GM21360 (cell line): ENCODE results near the gene EBNA1BP2.
A peak's percentile ranks its signal among the peaks of the same experiment; 100 is the strongest.
"Not testable (repeated sequence)": the region's sequence is repeated elsewhere in the genome, so short reads cannot be mapped to it uniquely, and the experiment has no call there.

Source experiments
- ATAC-seq: cut with Tn5 transposase; IDR thresholded peaks from one replicate; pipeline ENCODE4 v1.9.1; 2021; ENCODE audit warnings: mild to moderate bottlenecking, moderate library complexity; ENCODE audit not compliant: unreplicated experiment

Gene EBNA1BP2, protein sequence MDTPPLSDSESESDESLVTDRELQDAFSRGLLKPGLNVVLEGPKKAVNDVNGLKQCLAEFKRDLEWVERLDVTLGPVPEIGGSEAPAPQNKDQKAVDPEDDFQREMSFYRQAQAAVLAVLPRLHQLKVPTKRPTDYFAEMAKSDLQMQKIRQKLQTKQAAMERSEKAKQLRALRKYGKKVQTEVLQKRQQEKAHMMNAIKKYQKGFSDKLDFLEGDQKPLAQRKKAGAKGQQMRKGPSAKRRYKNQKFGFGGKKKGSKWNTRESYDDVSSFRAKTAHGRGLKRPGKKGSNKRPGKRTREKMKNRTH

DNA sequence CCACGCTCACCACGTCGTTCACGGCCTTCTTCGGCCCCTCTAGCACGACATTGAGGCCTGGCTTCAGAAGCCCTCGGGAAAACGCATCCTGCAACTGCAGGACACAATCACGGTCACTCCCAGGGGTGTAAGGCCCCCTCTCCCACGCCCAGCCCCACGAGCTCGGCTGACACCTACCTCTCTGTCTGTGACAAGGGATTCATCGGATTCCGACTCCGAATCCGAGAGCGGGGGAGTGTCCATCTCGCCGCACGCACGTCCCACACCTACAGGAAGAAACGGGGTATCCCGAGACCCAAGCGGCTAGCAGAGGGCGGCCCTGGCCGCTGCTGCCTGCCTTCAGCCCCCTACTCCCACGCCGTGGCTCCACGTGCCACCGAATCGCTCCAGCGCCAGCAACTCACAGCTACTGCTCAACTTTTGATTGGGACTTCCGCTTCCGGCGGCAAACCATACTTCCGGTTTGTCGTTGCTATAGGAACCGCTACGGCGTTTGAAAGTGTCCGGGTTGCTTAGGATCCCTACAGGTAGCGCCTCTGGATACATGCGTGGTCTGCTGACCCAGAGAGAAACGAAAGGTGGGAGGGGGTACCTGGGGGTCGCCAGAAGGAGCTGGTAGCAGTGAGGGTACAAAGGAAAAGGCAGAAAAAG, at the start of gene EBNA1BP2, which contains the start of gene CFAP57:
Gene EBNA1BP2, minus strand, starts transcription at position 415 of the 651 bp plus-strand sequence. Its CDS starts 172 bp downstream, at position 243.
Gene CFAP57, plus strand, starts transcription at position 455 of the 651 bp plus-strand sequence. CDS start 424 bp downstream, outside the sequence.
- peak; percentile 89 for ATAC-seq

- ATAC-seq, result no peak
These were observed 49.7 kb upstream of the EBNA1BP2 start for GRCh38 chr1:43221797-43222196.

GRCh38 chr1:43220905-43221778, 49.1 kb upstream of the EBNA1BP2 start:
- ATAC-seq, result peak; percentile 48

- no peak for ATAC-seq
These were observed 45.7 kb upstream of the EBNA1BP2 start for GRCh38 chr1:43217747-43218146.

DNA sequence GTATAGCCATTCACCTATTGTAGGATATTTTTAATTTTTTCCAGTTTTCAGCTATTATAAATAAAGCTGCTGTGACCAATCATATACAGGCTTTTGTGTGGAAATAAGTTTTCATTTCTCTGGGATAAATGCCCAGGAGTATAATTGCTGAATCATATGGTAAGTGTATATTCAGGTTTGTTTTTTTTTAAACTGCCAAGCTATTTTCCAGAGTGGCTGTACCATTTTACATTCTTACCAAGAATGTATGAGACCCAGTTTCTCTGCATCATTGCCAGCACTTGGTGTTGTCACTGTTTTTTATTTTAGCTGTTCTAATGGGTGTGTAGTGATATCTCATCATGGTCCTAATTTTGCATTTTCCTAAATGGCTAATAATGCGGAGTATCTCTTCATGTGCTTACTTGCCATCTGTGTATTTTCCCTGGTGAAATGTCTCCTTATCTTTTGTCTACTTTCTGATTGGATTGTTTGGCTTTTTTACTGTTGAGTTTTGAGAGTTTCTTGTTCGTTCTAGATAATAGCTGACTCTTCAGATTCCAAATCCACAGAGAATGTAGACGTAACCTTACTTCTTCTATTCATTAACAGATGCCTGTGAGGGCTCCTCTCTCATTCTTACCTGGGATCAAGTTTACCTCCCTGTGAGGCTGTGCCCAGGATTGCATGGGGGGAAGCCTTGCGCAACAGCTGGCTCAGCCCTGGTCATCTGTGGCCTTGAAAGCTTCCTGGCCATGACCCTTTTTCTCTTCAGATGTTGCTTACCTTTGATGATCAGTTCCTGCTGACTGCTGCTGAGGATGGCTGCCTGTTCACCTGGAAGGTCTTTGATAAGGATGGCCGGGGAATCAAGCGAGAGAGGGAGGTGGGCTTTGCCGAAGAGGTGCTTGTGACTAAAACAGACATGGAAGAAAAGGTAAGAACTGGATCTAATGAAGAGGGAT, 42.7 kb upstream of the EBNA1BP2 start:
- ATAC-seq, result no peak

GRCh38 chr1:43208277-43208676, 36.2 kb upstream of the EBNA1BP2 start:
- not testable (repeated sequence) for ATAC-seq

- ATAC-seq, result no peak
These were observed 35.3 kb upstream of the EBNA1BP2 start for GRCh38 chr1:43207229-43207853.

GRCh38 chr1:43206600-43207228, 34.6 kb upstream of the EBNA1BP2 start:
- no peak for ATAC-seq

DNA sequence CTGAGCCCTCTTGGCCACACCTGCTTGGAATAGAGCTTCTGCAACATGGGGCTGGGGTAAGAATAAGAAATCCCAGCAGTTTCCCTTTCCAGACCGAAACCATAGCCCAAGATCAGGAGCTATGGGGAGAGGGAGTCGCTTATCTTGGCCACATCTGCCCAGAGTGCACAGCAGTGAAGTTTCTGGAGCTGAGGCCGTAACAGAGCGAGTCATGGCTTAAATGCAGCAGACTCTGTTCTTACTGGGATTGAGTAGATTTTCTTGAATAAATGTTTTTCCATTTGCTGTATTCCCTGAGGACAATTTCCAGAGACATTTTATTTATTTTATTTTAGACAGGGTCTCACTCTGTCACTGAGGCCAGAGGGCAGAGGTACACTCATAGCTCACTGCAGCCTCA, 33.6 kb upstream of the EBNA1BP2 start:
- ATAC-seq, result no peak

- no peak for ATAC-seq
These were observed 32.3 kb upstream of the EBNA1BP2 start for GRCh38 chr1:43204394-43204793.

DNA sequence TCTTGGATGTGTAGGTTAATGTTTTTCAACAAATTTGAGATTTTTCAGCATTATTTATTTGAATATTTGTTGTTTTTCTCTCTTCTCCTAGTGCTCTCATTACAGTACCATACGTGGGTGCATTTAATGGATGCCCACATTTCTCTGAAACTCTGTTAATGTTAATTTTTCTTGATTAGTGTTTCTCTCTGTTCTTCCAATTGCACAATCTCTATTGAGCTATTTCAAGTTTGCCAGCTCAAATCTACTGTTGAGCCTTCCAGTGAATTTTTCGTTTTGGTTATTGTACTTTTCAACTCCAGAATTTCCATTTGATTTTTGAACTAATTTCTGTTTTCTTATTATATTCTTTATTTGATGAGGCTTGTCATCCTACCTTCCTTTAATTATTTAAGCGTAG, 31.8 kb upstream of the EBNA1BP2 start:
- ATAC-seq, result no peak

DNA sequence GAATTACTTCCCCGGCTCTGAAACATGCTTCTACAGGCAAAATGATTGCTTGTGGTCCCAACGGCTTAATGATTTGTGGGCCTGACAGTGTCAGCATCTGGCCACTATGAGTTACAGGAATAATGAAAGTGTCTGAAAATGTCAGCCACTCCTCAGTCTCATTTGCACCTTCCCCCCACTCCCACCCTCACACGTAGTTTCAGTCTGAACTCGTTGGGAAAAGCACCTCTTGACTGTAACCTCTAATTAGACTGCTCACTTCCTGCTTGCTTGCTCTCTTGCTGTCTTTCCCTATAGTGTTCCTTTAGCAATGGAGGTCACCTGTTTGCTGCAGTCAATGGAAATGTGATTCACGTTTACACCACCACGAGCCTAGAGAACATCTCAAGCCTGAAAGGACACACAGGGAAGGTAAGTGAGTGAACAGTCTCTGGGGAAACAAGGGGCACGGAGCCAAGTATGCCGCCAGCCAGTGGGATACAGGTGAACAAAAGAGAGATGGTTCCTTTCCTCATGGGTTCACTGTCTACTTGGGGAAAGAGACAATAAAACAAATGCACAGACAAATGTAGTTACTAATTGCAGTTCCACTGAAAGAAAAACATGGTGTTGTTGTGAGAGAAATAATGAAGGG, 27.1 kb upstream of the EBNA1BP2 start:
- no peak for ATAC-seq

GRCh38 chr1:43197343-43198127, 25.4 kb upstream of the EBNA1BP2 start:
- ATAC-seq, result no peak

DNA sequence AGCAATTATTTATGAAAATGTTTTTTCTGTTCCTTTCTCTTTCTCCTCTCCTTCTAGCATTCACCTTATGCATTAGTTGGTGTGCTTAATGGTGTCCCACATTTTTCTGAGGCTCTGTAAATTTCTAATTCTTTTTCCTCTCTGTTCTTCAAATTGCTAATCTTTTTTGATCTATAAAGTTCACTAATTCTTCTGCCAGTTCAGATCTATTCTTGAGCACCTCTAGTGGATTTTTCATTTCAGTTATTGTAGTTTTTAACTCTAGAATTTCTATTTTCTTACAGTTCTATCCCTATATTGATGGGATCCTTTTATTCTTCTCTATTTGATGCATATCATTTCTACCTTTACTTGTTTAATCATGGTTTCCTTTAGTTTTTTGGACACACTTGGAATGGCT, 22.4 kb upstream of the EBNA1BP2 start:
- ATAC-seq, result no peak

- ATAC-seq, result no peak
These were observed 16.0 kb upstream of the EBNA1BP2 start for GRCh38 chr1:43188106-43188505.

GRCh38 chr1:43184995-43185394, 12.9 kb upstream of the EBNA1BP2 start:
- no peak for ATAC-seq

- no peak for ATAC-seq
These were observed 12.3 kb upstream of the EBNA1BP2 start for GRCh38 chr1:43184388-43184787.

DNA sequence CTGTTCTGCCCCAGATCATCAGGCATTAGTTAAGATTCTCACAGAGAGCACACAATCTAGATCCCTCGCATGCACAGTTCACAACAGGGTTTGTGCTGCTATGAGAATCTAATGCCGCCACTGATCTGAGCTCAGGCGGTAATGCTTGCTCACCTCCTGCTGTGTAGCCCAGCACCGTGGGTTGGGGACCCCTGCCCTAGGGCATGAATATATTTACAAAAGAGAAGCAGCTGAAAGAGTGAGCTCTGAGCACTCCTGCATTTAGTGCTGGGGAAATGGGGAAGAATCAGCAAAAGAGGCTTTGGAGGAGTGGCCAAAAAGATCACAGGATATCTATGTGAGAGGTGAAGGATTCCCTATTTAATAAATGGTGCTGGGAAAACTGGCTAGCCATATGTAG, 5.6 kb upstream of the EBNA1BP2 start:
- ATAC-seq, result no peak
